H1 (cell line): ENCODE measurements around the gene PPM1K. TPM values are rescaled to one million over a fixed set of nuclear protein-coding genes. Genes with fewer than 3 reads are reported as not detected.

Experiments
- CHD1 ChIP-seq: IDR thresholded peaks from 2 replicates; pipeline ENCODE4 v1.6.1; 2012; ENCODE audit warnings: low read depth, low read length, improper control_type of control experiment
- CHD7 ChIP-seq: fragments of 300-600 bp; sonication (generic); IDR thresholded peaks from 2 replicates; pipeline ENCODE4 v1.7.1; 2012; ENCODE audit warnings: low read length, moderate library complexity, mild to moderate bottlenecking, inconsistent platforms; ENCODE audit not compliant: insufficient replicate concordance
- polyA plus RNA-seq, 7 experiments: library from polyadenylated mRNA; depleted of rRNA in 3 of 7; stranded (reverse) in 5 of 7; unstranded in 2 of 7; fragments of >200 nt in 5 of 7; fragments of 200-250 nt in 2 of 7; gene quantifications; 1 replicate in 5 of 7; 2 replicates in 1 of 7; 4 replicates in 1 of 7; pipeline versions ENCODE4 v1.2.1 to v1.2.3, GENCODE V29; 2011 to 2013; ENCODE audit warnings: missing spikeins in 2 of 7, mixed read lengths in 2 of 7
- total RNA-seq: library from RNA; stranded (reverse); fragmentation: NEBNext Ultra II Directional; extraction: Animal tissue kit (Norgen Biotek cat#: 25700); gene quantifications from 2 replicates; pipeline ENCODE4 v1.2.1, GENCODE V29; 2021

Gene PPM1K
- total and polyA plus RNA-seq, 2 of the 8 experiments (the other 6 are each of a cell fraction or from before 2014, with no cell fraction given), result 4.2 to 10.7 TPM

- TF ChIP-seq CHD7 (no peak), CHD1 (no peak)
Observed at GRCh38 chr4:88244056-88244455, 40.3 kb downstream of the PPM1K start (continued).
